ENCODE data around the gene ARHGAP24.

The ARHGAP24 gene

DNA sequence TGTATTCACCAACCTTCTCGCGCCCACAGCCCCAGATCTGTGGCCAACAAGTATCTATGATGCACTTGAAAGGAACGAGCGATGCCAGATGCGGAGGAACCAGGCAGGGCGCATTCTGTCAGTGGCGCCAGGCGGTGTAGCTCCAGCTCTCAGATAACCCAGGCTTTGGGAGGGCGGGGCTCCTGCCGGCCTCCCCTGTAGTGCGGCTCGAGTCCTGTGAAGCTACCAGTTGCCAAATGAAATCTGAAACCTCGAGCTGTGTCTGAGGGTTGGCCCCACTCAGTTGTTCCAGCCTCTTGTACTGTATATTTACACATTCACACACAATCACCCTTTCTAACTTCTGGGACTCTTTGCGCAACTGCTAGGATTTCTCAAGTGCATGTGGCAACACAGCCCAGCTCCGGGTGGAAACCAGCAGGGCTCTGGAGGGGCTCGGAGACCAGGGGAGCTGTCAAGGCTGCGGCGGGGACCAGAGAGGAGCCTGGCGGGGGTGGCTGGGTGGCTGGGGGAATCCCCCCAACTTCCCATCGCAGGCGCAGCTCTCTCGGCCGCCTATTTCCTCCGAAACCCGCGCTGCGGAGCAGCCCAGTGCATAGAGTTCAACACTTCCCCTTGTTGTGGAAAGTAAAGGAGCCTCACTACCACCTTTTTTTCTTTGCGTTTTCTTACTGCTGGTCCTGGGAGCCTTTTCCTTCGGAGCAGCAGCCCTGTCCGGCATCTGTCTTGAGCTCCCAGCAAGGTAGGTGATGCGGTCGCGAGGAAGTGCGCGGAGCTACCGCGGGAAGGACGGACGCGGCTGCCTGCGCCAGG lies at the start of gene ARHGAP24:
ARHGAP24 (plus strand) TSS at position 333 of the 813 bp plus-strand sequence.
- DNase-seq, result no peak

DNA sequence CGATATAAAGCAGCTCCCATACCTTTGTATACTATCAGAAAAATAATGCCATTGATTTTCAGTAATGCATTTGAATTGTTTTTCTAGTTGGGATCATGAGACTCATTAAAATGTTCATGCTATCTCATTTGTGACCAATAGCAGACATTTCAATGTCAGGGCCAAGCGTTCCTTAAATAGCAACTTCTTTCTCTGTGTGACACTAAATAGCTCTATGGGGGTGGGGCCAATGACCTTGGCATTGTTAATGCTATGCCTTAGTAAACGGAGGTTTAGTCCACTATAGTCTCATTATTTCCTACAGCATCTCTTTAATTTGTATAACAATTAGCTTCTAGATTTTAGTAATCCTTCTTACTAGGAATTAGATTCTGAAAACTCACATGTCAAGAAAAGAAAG lies 48.6 kb upstream of the ARHGAP24 start:
- DNase-seq, result no peak

GRCh38 chr4:85427123-85427522 lies 47.8 kb upstream of the ARHGAP24 start:
- DNase-seq, result no peak

- no peak for DNase-seq
Measured at GRCh38 chr4:85430226-85430625, 44.7 kb upstream of the ARHGAP24 start.

GRCh38 chr4:85430697-85431096 lies 44.3 kb upstream of the ARHGAP24 start:
- DNase-seq, result no peak

DNA sequence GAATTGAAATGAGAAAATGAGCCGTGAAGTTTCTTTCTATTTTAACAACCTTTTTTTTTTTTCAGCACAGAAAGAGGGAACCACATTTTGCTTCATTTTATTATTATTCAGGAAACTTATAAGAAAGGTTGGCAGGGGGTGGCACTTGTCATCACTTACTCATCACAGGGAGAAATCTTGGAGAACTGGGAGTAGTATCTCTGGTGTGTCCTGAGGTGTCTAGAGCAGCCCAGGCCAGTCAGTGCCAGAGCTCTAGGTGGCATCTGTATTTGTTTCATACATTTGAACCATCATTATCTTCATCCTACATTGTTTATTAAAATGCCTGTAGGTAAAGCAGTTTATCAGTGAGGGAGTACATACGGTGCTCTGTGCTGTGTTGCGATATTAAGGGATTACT lies 43.8 kb upstream of the ARHGAP24 start:
- DNase-seq, result no peak

GRCh38 chr4:85431881-85432485 lies 43.0 kb upstream of the ARHGAP24 start:
- no peak for DNase-seq

DNA sequence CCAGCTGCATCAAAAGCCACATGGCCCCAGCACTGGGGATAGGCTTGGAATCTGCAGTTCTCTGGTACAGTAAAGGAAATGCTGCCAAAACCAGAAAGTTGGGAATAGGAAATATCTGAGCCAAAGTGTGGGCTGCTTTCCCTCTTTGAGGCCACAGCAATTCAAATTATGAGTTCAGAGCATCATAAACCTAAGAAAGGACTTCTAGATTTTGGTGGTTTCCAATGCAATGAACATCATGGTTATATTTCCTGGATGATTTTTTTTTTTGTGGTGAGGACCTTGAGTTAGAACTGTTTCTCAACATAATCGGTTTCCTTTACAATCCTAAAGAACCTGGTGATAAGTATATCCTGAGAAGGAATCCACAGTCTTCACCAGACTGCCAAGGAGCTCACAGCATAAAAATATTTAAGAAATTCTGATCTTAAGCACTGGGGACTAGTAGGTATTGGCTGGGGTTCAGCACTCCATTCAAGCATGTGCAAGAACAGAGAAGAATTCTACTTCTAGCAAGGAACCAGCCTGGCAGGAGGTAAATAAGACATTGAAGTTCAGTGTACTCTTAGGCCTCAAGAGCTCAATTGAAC lies 29.8 kb upstream of the ARHGAP24 start:
- DNase-seq, result no peak

- DNase-seq, result no peak
Measured at GRCh38 chr4:85446141-85446861, 28.6 kb upstream of the ARHGAP24 start.

- no peak for DNase-seq
Measured at GRCh38 chr4:85448906-85449890, 25.8 kb upstream of the ARHGAP24 start.

DNA sequence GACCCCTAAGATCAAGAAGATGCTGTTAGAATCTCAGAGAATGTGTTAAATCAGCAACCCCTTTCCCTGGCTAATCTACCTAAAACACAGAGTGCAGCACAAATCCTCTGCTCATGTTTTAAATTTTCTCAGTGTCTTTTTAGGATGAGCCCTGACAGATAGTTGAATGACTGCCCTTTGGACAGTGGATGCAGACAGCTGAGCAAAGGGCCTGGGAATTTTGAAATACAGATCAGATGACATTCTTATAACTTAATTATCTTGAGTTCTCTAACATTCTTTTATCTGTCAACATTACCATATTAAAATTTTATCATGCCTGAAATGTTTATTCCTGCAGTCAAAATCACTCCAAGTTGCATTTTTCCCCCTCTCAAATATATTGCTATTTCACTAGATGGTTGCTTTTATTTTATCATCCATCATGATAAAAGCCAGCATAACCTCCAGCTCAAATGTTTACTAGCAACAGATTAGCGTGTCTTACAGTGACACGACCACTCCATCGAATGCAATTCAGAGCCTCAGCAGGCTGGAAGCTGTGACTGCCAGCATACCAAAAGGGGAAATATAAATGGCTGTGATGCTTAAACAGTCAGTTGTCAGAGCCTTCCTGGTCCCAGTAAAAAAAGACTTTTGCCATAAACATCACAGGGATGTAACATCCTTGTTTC lies 22.8 kb upstream of the ARHGAP24 start:
- no peak for DNase-seq

- DNase-seq, result no peak
Measured at GRCh38 chr4:85455942-85456341, 19.0 kb upstream of the ARHGAP24 start.

- DNase-seq, result no peak
Measured at GRCh38 chr4:85457752-85458467, 17.0 kb upstream of the ARHGAP24 start.

GRCh38 chr4:85459736-85460135 lies 15.2 kb upstream of the ARHGAP24 start:
- no peak for DNase-seq

DNA sequence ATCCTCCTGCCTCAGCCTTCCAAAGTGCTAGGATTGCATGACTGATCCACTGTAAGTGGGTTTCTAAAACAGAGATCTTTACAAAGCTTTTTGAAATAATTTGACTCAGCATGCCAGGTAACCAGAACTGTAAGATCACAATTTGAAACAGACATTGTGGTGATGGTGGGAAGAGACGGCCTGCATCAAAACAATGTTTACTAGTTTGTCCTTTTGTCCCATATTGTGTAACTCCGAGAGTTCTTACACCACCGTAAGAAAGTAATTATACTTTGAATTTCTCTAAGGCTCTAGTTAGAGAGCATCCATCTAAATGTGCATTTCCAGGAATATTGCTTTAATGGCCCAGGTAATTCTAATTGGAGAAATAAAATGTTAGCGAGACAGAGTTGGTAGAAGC lies 594 bp upstream of the ARHGAP24 start:
- DNase-seq, result no peak

GRCh38 chr4:85475631-85476233 lies 782 bp downstream of the ARHGAP24 start:
- DNase-seq, result no peak

GRCh38 chr4:85476381-85476780 lies 1.4 kb downstream of the ARHGAP24 start:
- DNase-seq, result no peak

GRCh38 chr4:85477534-85477933 lies 2.6 kb downstream of the ARHGAP24 start:
- DNase-seq, result no peak

- DNase-seq, result no peak
Measured at GRCh38 chr4:85478576-85478975, 3.6 kb downstream of the ARHGAP24 start.

- DNase-seq, result no peak
Measured at GRCh38 chr4:85482010-85482738, 7.2 kb downstream of the ARHGAP24 start.

Measured in activated CD4-positive, alpha-beta T cell treated with anti-CD3 and anti-CD28 coated beads, Interleukin-2, amount 50 U/mL, for 1 hour (primary cell).